ENCODE data around the gene UBE2D3. TPM values are rescaled to one million over a fixed set of nuclear protein-coding genes. Genes with fewer than 3 reads are reported as not detected.

UBE2D3 gene
- total and polyA plus RNA-seq, 2 donors (not counting 1 experiment from before 2014, with no cell fraction given): 403 to 427 TPM

DNA sequence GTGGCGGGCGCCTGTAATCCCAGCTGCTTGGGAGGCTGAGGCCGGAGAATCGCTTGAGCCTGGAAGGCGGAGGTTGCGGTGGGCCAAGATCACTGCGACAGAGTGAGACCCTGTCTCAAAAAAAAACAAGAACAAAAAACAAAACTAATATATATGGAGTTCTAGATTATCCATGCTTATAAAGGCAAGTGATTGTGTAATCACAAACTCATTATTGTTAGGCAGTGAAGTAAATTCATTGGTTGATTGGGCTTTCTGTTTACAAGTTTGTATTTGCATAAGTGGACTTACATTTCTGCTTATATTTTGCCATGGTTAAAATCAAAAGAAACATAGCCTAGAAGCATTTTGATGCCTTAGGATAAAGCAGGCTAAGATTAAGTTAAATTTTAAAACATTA is 2.5 kb upstream of the UBE2D3 start:
- no peak overlapping the region for H3K9ac ChIP-seq (ENCODE audit: insufficient read depth, low read length)

DNA sequence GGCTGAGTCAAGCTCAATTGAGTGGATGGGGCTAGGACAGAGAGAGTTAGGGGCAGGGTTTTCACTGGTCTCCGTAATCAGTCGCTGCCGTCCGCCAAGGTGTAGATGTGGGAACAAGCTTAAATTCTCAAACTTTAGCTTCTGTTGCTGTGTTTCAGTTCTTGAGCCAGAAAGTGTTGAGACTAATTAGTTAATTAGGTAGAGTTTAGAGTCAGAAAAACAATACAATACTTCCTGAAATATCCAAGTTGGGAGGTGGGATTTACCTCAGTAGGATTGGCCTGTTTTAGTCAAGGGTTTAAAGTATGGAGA is 1.1 kb upstream of the UBE2D3 start:
- no peak for TF ChIP-seq CTCF (conservative IDR thresholded peaks at IDR 0.05 in 1 of 2, IDR thresholded peaks at IDR 0.05 in 1 of 2; ENCODE audit: low read depth in 1 of 2, low read length in 2 of 2)
- no peak for TF ChIP-seq EZH2 (IDR thresholded peaks at IDR 0.05; ENCODE audit: low read length, missing control alignments)
- H3K9ac ChIP-seq (ENCODE audit: insufficient read depth, low read length): peak overlapping the region; percentile 71
- no peaks in the 10 kb centered on the region for H3K36me3 ChIP-seq (ENCODE audit: control insufficient read depth, insufficient read depth, low read length)
- H3K79me2 ChIP-seq (ENCODE audit: control insufficient read depth, insufficient read depth, low read length): peaks cover 41% of the 10 kb centered on the region
- H3K4me2 ChIP-seq (ENCODE audit: extremely low read depth, insufficient read depth, low read length): peak overlapping the region; percentile 48
- peak overlapping the region; percentile 63 for H2AFZ ChIP-seq (ENCODE audit: low read length)
- peak overlapping the region; percentile 99 for H3K27ac ChIP-seq (ENCODE audit: insufficient read depth, low read length)
- no peaks in the 10 kb centered on the region for H3K9me3 ChIP-seq (ENCODE audit: control insufficient read depth, insufficient read depth, low read depth, low read length)
- no peak for DNase-seq (ENCODE audit: low read depth in 2 of 2)
- H3K4me3 ChIP-seq (replicated peaks in 1 of 4; ENCODE audit: control extremely low read depth in 1 of 4, insufficient read depth in 1 of 4, low read depth in 3 of 4, low read length in 4 of 4): peak overlapping the region; percentile 50 to 97 (median 83)
- peaks cover 3% of the 10 kb centered on the region for H4K20me1 ChIP-seq (ENCODE audit: control insufficient read depth, extremely low read depth, insufficient read depth, low read length)
- H3K27me3 ChIP-seq (ENCODE audit: control insufficient read depth, insufficient read depth, low read length): no peaks in the 10 kb centered on the region
- H3K4me1 ChIP-seq (ENCODE audit: control insufficient read depth, extremely low read depth, insufficient read depth, low read length): peaks cover 4% of the 10 kb centered on the region

More for the DNA sequence above, 2.5 kb upstream of the UBE2D3 start:
- no peak for DNase-seq (ENCODE audit: low read depth in 2 of 2)
- no peak for TF ChIP-seq EZH2 (IDR thresholded peaks at IDR 0.05; ENCODE audit: low read length, missing control alignments)
- TF ChIP-seq CTCF (conservative IDR thresholded peaks at IDR 0.05 in 1 of 2, IDR thresholded peaks at IDR 0.05 in 1 of 2; ENCODE audit: low read depth in 1 of 2, low read length in 2 of 2): no peak
- Histone ChIP-seq H3K79me2 (ENCODE audit: control insufficient read depth, insufficient read depth, low read length) (peaks cover 28% of the 10 kb centered on the region), H3K4me2 (ENCODE audit: extremely low read depth, insufficient read depth, low read length) (no peak overlapping the region), H3K27me3 (ENCODE audit: control insufficient read depth, insufficient read depth, low read length) (no peaks in the 10 kb centered on the region), H4K20me1 (ENCODE audit: control insufficient read depth, extremely low read depth, insufficient read depth, low read length) (no peaks in the 10 kb centered on the region), H2AFZ (ENCODE audit: low read length) (no peak overlapping the region), H3K4me3 (replicated peaks in 1 of 4; ENCODE audit: control extremely low read depth in 1 of 4, insufficient read depth in 1 of 4, low read depth in 3 of 4, low read length in 4 of 4) (no peak overlapping the region), H3K27ac (ENCODE audit: insufficient read depth, low read length) (no peak overlapping the region), H3K4me1 (ENCODE audit: control insufficient read depth, extremely low read depth, insufficient read depth, low read length) (peaks cover 4% of the 10 kb centered on the region), H3K36me3 (ENCODE audit: control insufficient read depth, insufficient read depth, low read length) (no peaks in the 10 kb centered on the region), H3K9me3 (ENCODE audit: control insufficient read depth, insufficient read depth, low read depth, low read length) (no peaks in the 10 kb centered on the region)

- Histone ChIP-seq H3K27me3 (ENCODE audit: control insufficient read depth, insufficient read depth, low read length) (no peaks in the 10 kb centered on the region), H3K79me2 (ENCODE audit: control insufficient read depth, insufficient read depth, low read length) (peaks cover 47% of the 10 kb centered on the region), H3K9ac (ENCODE audit: insufficient read depth, low read length) (peak overlapping the region; percentile 100), H3K4me1 (ENCODE audit: control insufficient read depth, extremely low read depth, insufficient read depth, low read length) (peaks cover 4% of the 10 kb centered on the region), H4K20me1 (ENCODE audit: control insufficient read depth, extremely low read depth, insufficient read depth, low read length) (peaks cover 4% of the 10 kb centered on the region), H3K27ac (ENCODE audit: insufficient read depth, low read length) (peak overlapping the region; percentile 99), H3K9me3 (ENCODE audit: control insufficient read depth, insufficient read depth, low read depth, low read length) (no peaks in the 10 kb centered on the region), H3K4me2 (ENCODE audit: extremely low read depth, insufficient read depth, low read length) (peak overlapping the region; percentile 48), H3K4me3 (replicated peaks in 1 of 4; ENCODE audit: control extremely low read depth in 1 of 4, insufficient read depth in 1 of 4, low read depth in 3 of 4, low read length in 4 of 4) (peak overlapping the region; percentile 86 to 97 (median 95)), H2AFZ (ENCODE audit: low read length) (peak overlapping the region; percentile 63), H3K36me3 (ENCODE audit: control insufficient read depth, insufficient read depth, low read length) (no peaks in the 10 kb centered on the region)
- peak; percentile 100 for DNase-seq (ENCODE audit: low read depth in 2 of 2)
- peak in 1 of 2 donors; percentile 10 for TF ChIP-seq CTCF (conservative IDR thresholded peaks at IDR 0.05 in 1 of 2, IDR thresholded peaks at IDR 0.05 in 1 of 2; ENCODE audit: low read depth in 1 of 2, low read length in 2 of 2)
- TF ChIP-seq EZH2 (IDR thresholded peaks at IDR 0.05; ENCODE audit: low read length, missing control alignments): no peak
Observed at GRCh38 chr4:102827674-102828496, 534 bp upstream of the UBE2D3 start.
